Left ventricle myocardium inferior (tissue), 1 donor: ENCODE data around the gene FOXRED2. TPM values are rescaled to one million over a fixed set of nuclear protein-coding genes. Genes with fewer than 3 reads are reported as not detected.

Experiments
- DNase-seq: peaks from one replicate; pipeline ENCODE4 v3.0.0-alpha.2; 2020
- H3K27ac ChIP-seq: fragments of 200-600 bp; replicated peaks from 2 replicates; pipeline ENCODE4 v1.8.0; 2021
- H3K27me3 ChIP-seq: fragments of 200-600 bp; 2 replicates; pipeline ENCODE4 v1.8.0; 2021; ENCODE audit warnings: low read depth
- H3K36me3 ChIP-seq: fragments of 200-600 bp; 2 replicates; pipeline ENCODE4 v1.8.0; 2021
- H3K4me1 ChIP-seq: fragments of 200-600 bp; 2 replicates; pipeline ENCODE4 v1.8.0; 2021
- H3K4me3 ChIP-seq: fragments of 200-600 bp; 2 replicates; pipeline ENCODE4 v1.8.0; 2021; ENCODE audit warnings: mild to moderate bottlenecking, moderate library complexity
- H3K9me3 ChIP-seq: fragments of 200-600 bp; replicated peaks from 2 replicates; pipeline ENCODE4 v1.8.0; 2021
- CTCF ChIP-seq: fragments of 200-600 bp; IDR thresholded peaks from 2 replicates; pipeline ENCODE4 v1.8.0; 2021; ENCODE audit warnings: antibody characterized with exemption, mild to moderate bottlenecking, borderline replicate concordance
- intact Hi-C: fragments of 100-400 bp; cut with micrococcal nuclease; formaldehyde crosslinking; loops from one replicate; pipeline ENCODE4 v1.11.0; 2022
- total RNA-seq: library from RNA; stranded (reverse); fragmentation: NEBNext Ultra II Directional; extraction: Animal tissue kit (Norgen Biotek cat#: 25700); gene quantifications from one replicate; pipeline ENCODE4 v1.2.1, GENCODE V29; 2021
- donor health status: DM: no; HTN: yes; CAD: no; lungs with severe emphysema.

FOXRED2 gene
- total RNA-seq, 1 donor from 2014 or later, result 9.8 TPM

DNA sequence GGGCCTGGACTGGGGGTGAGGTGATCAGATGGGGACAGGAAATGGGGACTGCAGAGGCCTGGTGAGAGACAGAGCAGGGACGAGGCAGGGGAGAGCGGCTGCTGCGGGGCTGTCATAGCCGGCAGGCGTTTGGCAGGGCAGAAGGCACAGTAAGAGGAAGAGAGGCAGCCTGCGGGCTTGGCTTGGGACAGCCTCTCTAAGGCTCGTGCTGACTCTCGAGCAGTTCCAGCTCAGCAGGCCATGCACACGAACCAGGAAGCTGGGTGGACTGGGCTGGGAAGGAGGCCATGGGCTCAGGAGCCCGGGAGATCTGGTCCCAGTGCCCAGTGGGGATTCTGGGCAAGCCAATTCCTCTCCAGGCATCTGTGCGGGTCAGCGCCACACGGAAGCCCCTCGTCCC is 41.8 kb upstream of the FOXRED2 start:
- intact Hi-C loops, result no loop called here
- H3K4me1 ChIP-seq, result no peaks in the 10 kb centered on the region
- DNase-seq, result no peak
- H3K27me3 ChIP-seq, result peaks cover 80% of the 10 kb centered on the region
- no peak for TF ChIP-seq CTCF
- H3K9me3 ChIP-seq, result no peaks in the 10 kb centered on the region
- no peaks in the 10 kb centered on the region for H3K36me3 ChIP-seq
- H3K4me3 ChIP-seq, result no peak overlapping the region
- H3K27ac ChIP-seq, result no peak overlapping the region

DNA sequence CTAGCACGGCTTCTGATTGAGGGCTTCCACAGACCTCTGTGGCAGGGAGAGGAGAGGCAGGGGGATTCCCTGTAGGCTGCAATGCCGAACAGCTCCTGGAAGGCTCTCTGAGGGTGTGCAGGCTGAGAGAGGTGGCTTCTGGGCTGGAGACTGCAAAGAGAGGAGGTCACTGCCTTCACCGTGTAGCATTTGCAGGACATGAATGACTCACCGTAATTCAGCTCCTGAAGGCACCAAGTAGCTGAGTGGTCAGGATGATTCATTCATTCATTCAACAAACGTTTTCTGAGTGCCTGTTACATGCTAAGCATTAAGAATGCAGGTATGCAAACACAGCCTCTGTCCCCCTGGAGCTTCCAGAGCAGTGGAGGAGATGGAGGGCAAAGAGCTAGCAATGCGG is 40.1 kb upstream of the FOXRED2 start:
- no peak overlapping the region for H3K27ac ChIP-seq
- TF ChIP-seq CTCF, result no peak
- intact Hi-C loops, result no loop called here
- DNase-seq, result no peak
- peaks cover 63% of the 10 kb centered on the region for H3K27me3 ChIP-seq
- H3K36me3 ChIP-seq, result no peaks in the 10 kb centered on the region
- no peaks in the 10 kb centered on the region for H3K4me1 ChIP-seq
- H3K9me3 ChIP-seq, result no peaks in the 10 kb centered on the region
- H3K4me3 ChIP-seq, result no peak overlapping the region

GRCh38 chr22:36546092-36546804 is 39.4 kb upstream of the FOXRED2 start:
- intact Hi-C loops, result no loop called here
- peak; percentile 65 for TF ChIP-seq CTCF
- Histone ChIP-seq H3K36me3 (no peaks in the 10 kb centered on the region), H3K4me3 (no peak overlapping the region), H3K4me1 (no peaks in the 10 kb centered on the region), H3K27me3 (peaks cover 56% of the 10 kb centered on the region), H3K9me3 (no peaks in the 10 kb centered on the region), H3K27ac (no peak overlapping the region)
- peak; percentile 24 for DNase-seq

- no peaks in the 10 kb centered on the region for H3K9me3 ChIP-seq
- H3K27me3 ChIP-seq, result peaks cover 52% of the 10 kb centered on the region
- H3K4me1 ChIP-seq, result no peaks in the 10 kb centered on the region
- no peak overlapping the region for H3K27ac ChIP-seq
- no peak for TF ChIP-seq CTCF
- intact Hi-C loops, result no loop called here
- H3K4me3 ChIP-seq, result no peak overlapping the region
- no peak for DNase-seq
- no peaks in the 10 kb centered on the region for H3K36me3 ChIP-seq
These were observed 37.3 kb upstream of the FOXRED2 start for GRCh38 chr22:36544107-36544620.

- Histone ChIP-seq H3K27ac (no peak overlapping the region), H3K27me3 (peaks cover 52% of the 10 kb centered on the region), H3K4me3 (no peak overlapping the region), H3K36me3 (no peaks in the 10 kb centered on the region), H3K4me1 (no peaks in the 10 kb centered on the region), H3K9me3 (no peaks in the 10 kb centered on the region)
- no peak for TF ChIP-seq CTCF
- intact Hi-C loops, result no loop called here
- no peak for DNase-seq
These were observed 35.1 kb upstream of the FOXRED2 start for GRCh38 chr22:36541831-36542411.
